WTC11 (cell line): ENCODE results near the gene PPP1R9A.

Source experiments
- CBFB ChIP-seq: sonication (generic); formaldehyde crosslinking; IDR thresholded peaks from 2 replicates; pipeline ENCODE4 v1.8.1; 2022; ENCODE audit warnings: mild to moderate bottlenecking, low read depth, missing genetic modification reagents
- ELF4 ChIP-seq: sonication (generic); formaldehyde crosslinking; IDR thresholded peaks from 2 replicates; pipeline ENCODE4 v1.8.1; 2022; ENCODE audit warnings: low read depth, mild to moderate bottlenecking, moderate library complexity, missing genetic modification reagents
- JAZF1 ChIP-seq: fragments of 250-450 bp; sonication (Bioruptor Pico); IDR thresholded peaks from 2 replicates; pipeline ENCODE4 v1.9.0; 2021; ENCODE audit warnings: moderate library complexity, mild to moderate bottlenecking, inconsistent platforms
- JUN ChIP-seq: sonication (generic); formaldehyde crosslinking; IDR thresholded peaks from 2 replicates; pipeline ENCODE4 v1.8.0; 2023; ENCODE audit warnings: mild to moderate bottlenecking, missing genetic modification reagents
- NFATC4 ChIP-seq: fragments of 250-450 bp; sonication (Bioruptor Pico); IDR thresholded peaks from 2 replicates; pipeline ENCODE4 v1.9.0; 2021; ENCODE audit warnings: mild to moderate bottlenecking
- NFYB ChIP-seq: sonication (generic); formaldehyde crosslinking; conservative IDR thresholded peaks from 2 replicates; pipeline ENCODE4 v1.8.0; 2022; ENCODE audit warnings: low read depth, missing genetic modification reagents
- ZNF121 ChIP-seq: sonication (generic); formaldehyde crosslinking; IDR thresholded peaks from 2 replicates; pipeline ENCODE4 v1.8.0; 2023; ENCODE audit warnings: missing genetic modification reagents
- ZSCAN18 ChIP-seq: fragments of 250-450 bp; sonication (Bioruptor Pico); IDR thresholded peaks from 2 replicates; pipeline ENCODE4 v2.1.2; 2022; ENCODE audit warnings: mild to moderate bottlenecking, moderate library complexity
- TF ChIP-seq, protein P1 (sequence below): sonication (generic); formaldehyde crosslinking; IDR thresholded peaks from 2 replicates; pipeline ENCODE4 v1.8.0; 2023; ENCODE audit warnings: missing genetic modification reagents, mild to moderate bottlenecking, borderline replicate concordance
- TF ChIP-seq, protein P2 (sequence below): fragments of 200-600 bp; IDR thresholded peaks from 2 replicates; pipeline ENCODE4 v1.8.0; 2022; ENCODE audit warnings: antibody characterized with exemption
- TF ChIP-seq, protein P3 (sequence below): sonication (generic); formaldehyde crosslinking; IDR thresholded peaks from 2 replicates; pipeline ENCODE4 v1.8.1; 2023; ENCODE audit warnings: mild to moderate bottlenecking, missing genetic modification reagents
- TF ChIP-seq, protein P4 (sequence below): sonication (generic); formaldehyde crosslinking; IDR thresholded peaks from 2 replicates; pipeline ENCODE4 v1.8.0; 2022; ENCODE audit warnings: mild to moderate bottlenecking, missing genetic modification reagents
- TF ChIP-seq, protein P5 (sequence below): fragments of 250-450 bp; sonication (Bioruptor Pico); IDR thresholded peaks from 2 replicates; pipeline ENCODE4 v1.9.0; 2021; ENCODE audit warnings: mild to moderate bottlenecking
- TF ChIP-seq, protein P6 (sequence below): sonication (generic); formaldehyde crosslinking; IDR thresholded peaks from 2 replicates; pipeline ENCODE4 v1.8.1; 2023; ENCODE audit warnings: mild to moderate bottlenecking, missing genetic modification reagents, moderate library complexity

DNA sequence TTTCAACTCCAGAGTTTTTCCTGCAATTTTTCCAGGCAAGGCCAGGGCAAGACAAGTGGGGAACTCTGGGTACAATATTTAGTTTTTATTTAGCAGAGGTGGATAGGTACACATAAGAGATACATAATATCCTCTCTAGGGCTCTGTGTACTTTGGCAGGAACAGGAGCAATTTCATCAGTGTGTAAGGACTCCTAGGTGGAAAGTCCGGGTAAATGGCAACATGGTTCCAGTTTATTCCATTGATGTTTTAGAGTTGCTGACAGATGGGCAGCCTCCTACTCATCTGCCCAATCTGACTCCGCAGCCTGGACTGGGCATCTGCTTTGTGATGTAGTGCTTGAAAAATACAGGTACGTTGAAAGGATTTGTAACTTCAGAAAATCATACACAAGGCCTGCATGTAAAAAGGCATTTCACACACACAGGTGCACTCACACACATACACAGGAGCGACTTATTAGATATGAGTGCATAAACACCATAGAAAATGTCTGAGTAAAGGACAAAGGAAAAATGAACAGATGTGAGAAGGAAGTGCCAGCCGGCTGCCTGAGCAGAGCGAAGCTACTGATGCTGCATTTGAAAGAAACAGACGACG, 411.2 kb downstream of the PPP1R9A start:
- TF ChIP-seq, protein P1, sequence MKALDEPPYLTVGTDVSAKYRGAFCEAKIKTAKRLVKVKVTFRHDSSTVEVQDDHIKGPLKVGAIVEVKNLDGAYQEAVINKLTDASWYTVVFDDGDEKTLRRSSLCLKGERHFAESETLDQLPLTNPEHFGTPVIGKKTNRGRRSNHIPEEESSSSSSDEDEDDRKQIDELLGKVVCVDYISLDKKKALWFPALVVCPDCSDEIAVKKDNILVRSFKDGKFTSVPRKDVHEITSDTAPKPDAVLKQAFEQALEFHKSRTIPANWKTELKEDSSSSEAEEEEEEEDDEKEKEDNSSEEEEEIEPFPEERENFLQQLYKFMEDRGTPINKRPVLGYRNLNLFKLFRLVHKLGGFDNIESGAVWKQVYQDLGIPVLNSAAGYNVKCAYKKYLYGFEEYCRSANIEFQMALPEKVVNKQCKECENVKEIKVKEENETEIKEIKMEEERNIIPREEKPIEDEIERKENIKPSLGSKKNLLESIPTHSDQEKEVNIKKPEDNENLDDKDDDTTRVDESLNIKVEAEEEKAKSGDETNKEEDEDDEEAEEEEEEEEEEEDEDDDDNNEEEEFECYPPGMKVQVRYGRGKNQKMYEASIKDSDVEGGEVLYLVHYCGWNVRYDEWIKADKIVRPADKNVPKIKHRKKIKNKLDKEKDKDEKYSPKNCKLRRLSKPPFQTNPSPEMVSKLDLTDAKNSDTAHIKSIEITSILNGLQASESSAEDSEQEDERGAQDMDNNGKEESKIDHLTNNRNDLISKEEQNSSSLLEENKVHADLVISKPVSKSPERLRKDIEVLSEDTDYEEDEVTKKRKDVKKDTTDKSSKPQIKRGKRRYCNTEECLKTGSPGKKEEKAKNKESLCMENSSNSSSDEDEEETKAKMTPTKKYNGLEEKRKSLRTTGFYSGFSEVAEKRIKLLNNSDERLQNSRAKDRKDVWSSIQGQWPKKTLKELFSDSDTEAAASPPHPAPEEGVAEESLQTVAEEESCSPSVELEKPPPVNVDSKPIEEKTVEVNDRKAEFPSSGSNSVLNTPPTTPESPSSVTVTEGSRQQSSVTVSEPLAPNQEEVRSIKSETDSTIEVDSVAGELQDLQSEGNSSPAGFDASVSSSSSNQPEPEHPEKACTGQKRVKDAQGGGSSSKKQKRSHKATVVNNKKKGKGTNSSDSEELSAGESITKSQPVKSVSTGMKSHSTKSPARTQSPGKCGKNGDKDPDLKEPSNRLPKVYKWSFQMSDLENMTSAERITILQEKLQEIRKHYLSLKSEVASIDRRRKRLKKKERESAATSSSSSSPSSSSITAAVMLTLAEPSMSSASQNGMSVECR (CRISPR knock-in tag), result no peak
- no peak for TF ChIP-seq ZSCAN18 (CRISPR knock-in tag)
- TF ChIP-seq, protein P2, sequence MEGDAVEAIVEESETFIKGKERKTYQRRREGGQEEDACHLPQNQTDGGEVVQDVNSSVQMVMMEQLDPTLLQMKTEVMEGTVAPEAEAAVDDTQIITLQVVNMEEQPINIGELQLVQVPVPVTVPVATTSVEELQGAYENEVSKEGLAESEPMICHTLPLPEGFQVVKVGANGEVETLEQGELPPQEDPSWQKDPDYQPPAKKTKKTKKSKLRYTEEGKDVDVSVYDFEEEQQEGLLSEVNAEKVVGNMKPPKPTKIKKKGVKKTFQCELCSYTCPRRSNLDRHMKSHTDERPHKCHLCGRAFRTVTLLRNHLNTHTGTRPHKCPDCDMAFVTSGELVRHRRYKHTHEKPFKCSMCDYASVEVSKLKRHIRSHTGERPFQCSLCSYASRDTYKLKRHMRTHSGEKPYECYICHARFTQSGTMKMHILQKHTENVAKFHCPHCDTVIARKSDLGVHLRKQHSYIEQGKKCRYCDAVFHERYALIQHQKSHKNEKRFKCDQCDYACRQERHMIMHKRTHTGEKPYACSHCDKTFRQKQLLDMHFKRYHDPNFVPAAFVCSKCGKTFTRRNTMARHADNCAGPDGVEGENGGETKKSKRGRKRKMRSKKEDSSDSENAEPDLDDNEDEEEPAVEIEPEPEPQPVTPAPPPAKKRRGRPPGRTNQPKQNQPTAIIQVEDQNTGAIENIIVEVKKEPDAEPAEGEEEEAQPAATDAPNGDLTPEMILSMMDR, result no peak
- no peak for TF ChIP-seq ELF4 (CRISPR knock-in tag)
- TF ChIP-seq ZNF121 (CRISPR knock-in tag), result no peak
- TF ChIP-seq, protein P3, sequence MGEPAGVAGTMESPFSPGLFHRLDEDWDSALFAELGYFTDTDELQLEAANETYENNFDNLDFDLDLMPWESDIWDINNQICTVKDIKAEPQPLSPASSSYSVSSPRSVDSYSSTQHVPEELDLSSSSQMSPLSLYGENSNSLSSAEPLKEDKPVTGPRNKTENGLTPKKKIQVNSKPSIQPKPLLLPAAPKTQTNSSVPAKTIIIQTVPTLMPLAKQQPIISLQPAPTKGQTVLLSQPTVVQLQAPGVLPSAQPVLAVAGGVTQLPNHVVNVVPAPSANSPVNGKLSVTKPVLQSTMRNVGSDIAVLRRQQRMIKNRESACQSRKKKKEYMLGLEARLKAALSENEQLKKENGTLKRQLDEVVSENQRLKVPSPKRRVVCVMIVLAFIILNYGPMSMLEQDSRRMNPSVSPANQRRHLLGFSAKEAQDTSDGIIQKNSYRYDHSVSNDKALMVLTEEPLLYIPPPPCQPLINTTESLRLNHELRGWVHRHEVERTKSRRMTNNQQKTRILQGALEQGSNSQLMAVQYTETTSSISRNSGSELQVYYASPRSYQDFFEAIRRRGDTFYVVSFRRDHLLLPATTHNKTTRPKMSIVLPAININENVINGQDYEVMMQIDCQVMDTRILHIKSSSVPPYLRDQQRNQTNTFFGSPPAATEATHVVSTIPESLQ (CRISPR knock-in tag), result no peak
- no peak for TF ChIP-seq JUN (CRISPR knock-in tag)
- no peak for TF ChIP-seq NFATC4 (CRISPR knock-in tag)
- no peak for TF ChIP-seq JAZF1 (CRISPR knock-in tag)
- TF ChIP-seq, protein P4, sequence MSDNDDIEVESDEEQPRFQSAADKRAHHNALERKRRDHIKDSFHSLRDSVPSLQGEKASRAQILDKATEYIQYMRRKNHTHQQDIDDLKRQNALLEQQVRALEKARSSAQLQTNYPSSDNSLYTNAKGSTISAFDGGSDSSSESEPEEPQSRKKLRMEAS (CRISPR knock-in tag), result no peak
- TF ChIP-seq, protein P5, sequence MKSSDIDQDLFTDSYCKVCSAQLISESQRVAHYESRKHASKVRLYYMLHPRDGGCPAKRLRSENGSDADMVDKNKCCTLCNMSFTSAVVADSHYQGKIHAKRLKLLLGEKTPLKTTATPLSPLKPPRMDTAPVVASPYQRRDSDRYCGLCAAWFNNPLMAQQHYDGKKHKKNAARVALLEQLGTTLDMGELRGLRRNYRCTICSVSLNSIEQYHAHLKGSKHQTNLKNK, result no peak
- TF ChIP-seq, protein P6, sequence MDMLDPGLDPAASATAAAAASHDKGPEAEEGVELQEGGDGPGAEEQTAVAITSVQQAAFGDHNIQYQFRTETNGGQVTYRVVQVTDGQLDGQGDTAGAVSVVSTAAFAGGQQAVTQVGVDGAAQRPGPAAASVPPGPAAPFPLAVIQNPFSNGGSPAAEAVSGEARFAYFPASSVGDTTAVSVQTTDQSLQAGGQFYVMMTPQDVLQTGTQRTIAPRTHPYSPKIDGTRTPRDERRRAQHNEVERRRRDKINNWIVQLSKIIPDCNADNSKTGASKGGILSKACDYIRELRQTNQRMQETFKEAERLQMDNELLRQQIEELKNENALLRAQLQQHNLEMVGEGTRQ (CRISPR knock-in tag), result no peak
- no peak for TF ChIP-seq NFYB (CRISPR knock-in tag)
- TF ChIP-seq CBFB (CRISPR knock-in tag), result no peak
